NB4 (cell line): Measurements from ENCODE around the gene P2RX2.

Experiments used
- DNase-seq: peaks from one replicate; pipeline ENCODE4 v3.0.0; 2010; ENCODE audit warnings: low read depth
- H3K4me3 ChIP-seq: one replicate; pipeline ENCODE4 v1.5.1; 2011; ENCODE audit warnings: mild to moderate bottlenecking, low read depth, low read length, moderate library complexity
- CTCF ChIP-seq: IDR thresholded peaks from one replicate; pipeline ENCODE4 v1.5.1; 2012; ENCODE audit warnings: low read depth, low read length
- MAX ChIP-seq: IDR thresholded peaks from 2 replicates; pipeline ENCODE4 v1.6.1; 2011; ENCODE audit warnings: low read depth, low read length
- MYC ChIP-seq: IDR thresholded peaks from 2 replicates; pipeline ENCODE4 v1.6.1; 2011; ENCODE audit warnings: low read depth, low read length
- POLR2A ChIP-seq: IDR thresholded peaks from 2 replicates; pipeline ENCODE4 v1.6.1; 2011; ENCODE audit warnings: mild to moderate bottlenecking; ENCODE audit not compliant: insufficient read length; ENCODE audit errors: extremely low read depth

P2RX2 gene

GRCh38 chr12:132582058-132582420 lies 36.5 kb upstream of the P2RX2 start:
- H3K4me3 ChIP-seq: no peak overlapping the region
- no peak for DNase-seq
- no peak for TF ChIP-seq CTCF
- TF ChIP-seq MAX: no peak

- H3K4me3 ChIP-seq: no peak overlapping the region
- TF ChIP-seq MAX (no peak), POLR2A (no peak), CTCF (no peak), MYC (no peak)
- DNase-seq: no peak
Measured at GRCh38 chr12:132582582-132583410, 35.8 kb upstream of the P2RX2 start.

- no peak overlapping the region for H3K4me3 ChIP-seq
- no peak for TF ChIP-seq MAX
- no peak for TF ChIP-seq CTCF
- TF ChIP-seq MYC: no peak
- no peak for TF ChIP-seq POLR2A
- DNase-seq: no peak
Measured at GRCh38 chr12:132583411-132583710, 35.2 kb upstream of the P2RX2 start.

GRCh38 chr12:132583736-132584135 lies 34.8 kb upstream of the P2RX2 start:
- no peak overlapping the region for H3K4me3 ChIP-seq
- no peak for DNase-seq
- TF ChIP-seq MYC: no peak
- no peak for TF ChIP-seq MAX
- TF ChIP-seq CTCF: no peak
- TF ChIP-seq POLR2A: no peak

GRCh38 chr12:132584429-132584828 lies 34.1 kb upstream of the P2RX2 start:
- H3K4me3 ChIP-seq: no peak overlapping the region
- no peak for TF ChIP-seq MYC
- TF ChIP-seq CTCF: no peak
- no peak for TF ChIP-seq MAX
- TF ChIP-seq POLR2A: no peak
- no peak for DNase-seq

GRCh38 chr12:132585177-132585576 lies 33.4 kb upstream of the P2RX2 start:
- no peak for DNase-seq
- no peak overlapping the region for H3K4me3 ChIP-seq
- TF ChIP-seq MAX (no peak), MYC (no peak), CTCF (no peak), POLR2A (no peak)
